Mucosa of descending colon (tissue), 3 donors: ENCODE measurements around the gene SLC4A4. TPM values are rescaled to one million over a fixed set of nuclear protein-coding genes. Genes with fewer than 3 reads are reported as not detected.

Experiments
- ATAC-seq: fragments of 200-7000 bp; cut with Tn5 transposase; one replicate; pipeline ENCODE4 v1.9.1; 2020; ENCODE audit warnings: mild to moderate bottlenecking, moderate library complexity
- DNase-seq, 3 donors: peaks; one replicate each; pipeline ENCODE4 v3.0.0-alpha.2; 2020
- H3K36me3 ChIP-seq: fragments of 200-600 bp; one replicate; pipeline ENCODE4 v1.8.0; 2021; ENCODE audit warnings: low read depth, mild to moderate bottlenecking
- H3K4me1 ChIP-seq: fragments of 200-600 bp; one replicate; pipeline ENCODE4 v1.8.0; 2021; ENCODE audit warnings: low read depth, mild to moderate bottlenecking
- H3K4me3 ChIP-seq: fragments of 200-600 bp; one replicate; pipeline ENCODE4 v1.8.0; 2021; ENCODE audit warnings: mild to moderate bottlenecking
- H3K9me3 ChIP-seq: fragments of 200-600 bp; one replicate; pipeline ENCODE4 v1.8.0; 2021; ENCODE audit warnings: mild to moderate bottlenecking
- intact Hi-C, 2 donors: fragments of 100-400 bp; cut with DNase I in 1 of 2; cut with micrococcal nuclease in 1 of 2; formaldehyde crosslinking; loops; one replicate each; pipeline versions ENCODE4 v1.11.0 to v1.11.1; 2022; cut with DNase I, micrococcal nuclease
- total RNA-seq, 3 donors: library from RNA; stranded (reverse); fragmentation: NEBNext Ultra II Directional in 2 of 3; extraction: Animal tissue kit (Norgen Biotek cat#: 25700) in 2 of 3; gene quantifications; one replicate each; pipeline versions ENCODE4 v1.2.1 to v1.2.4, GENCODE V29; 2021 to 2023
- TF ChIP-seq, protein P1 (sequence below): fragments of 200-600 bp; IDR thresholded peaks from one replicate; pipeline ENCODE4 v1.8.0; 2022; ENCODE audit warnings: antibody characterized with exemption, mild to moderate bottlenecking
- donor health status: DM: no; HTN: no; CAD: no; lungs with moderate emphysema.
- donor health status: DM: no; HTN: no; CAD: no.
- donor health status: DM: no; HTN: yes; CAD: no.

Gene SLC4A4
- total RNA-seq, 3 donors from 2014 or later, result 102 to 248 (median 165) TPM

GRCh38 chr4:71411981-71412380 is 73.2 kb downstream of the SLC4A4 start:
- ATAC-seq (no peak), DNase-seq (no peak)
- peaks cover 13% of the 10 kb centered on the region for H3K9me3 ChIP-seq
- TF ChIP-seq, protein P1, sequence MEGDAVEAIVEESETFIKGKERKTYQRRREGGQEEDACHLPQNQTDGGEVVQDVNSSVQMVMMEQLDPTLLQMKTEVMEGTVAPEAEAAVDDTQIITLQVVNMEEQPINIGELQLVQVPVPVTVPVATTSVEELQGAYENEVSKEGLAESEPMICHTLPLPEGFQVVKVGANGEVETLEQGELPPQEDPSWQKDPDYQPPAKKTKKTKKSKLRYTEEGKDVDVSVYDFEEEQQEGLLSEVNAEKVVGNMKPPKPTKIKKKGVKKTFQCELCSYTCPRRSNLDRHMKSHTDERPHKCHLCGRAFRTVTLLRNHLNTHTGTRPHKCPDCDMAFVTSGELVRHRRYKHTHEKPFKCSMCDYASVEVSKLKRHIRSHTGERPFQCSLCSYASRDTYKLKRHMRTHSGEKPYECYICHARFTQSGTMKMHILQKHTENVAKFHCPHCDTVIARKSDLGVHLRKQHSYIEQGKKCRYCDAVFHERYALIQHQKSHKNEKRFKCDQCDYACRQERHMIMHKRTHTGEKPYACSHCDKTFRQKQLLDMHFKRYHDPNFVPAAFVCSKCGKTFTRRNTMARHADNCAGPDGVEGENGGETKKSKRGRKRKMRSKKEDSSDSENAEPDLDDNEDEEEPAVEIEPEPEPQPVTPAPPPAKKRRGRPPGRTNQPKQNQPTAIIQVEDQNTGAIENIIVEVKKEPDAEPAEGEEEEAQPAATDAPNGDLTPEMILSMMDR, result no peak
- H3K4me3 ChIP-seq, result no peak overlapping the region
- intact Hi-C loops, result no loop called here
- peaks cover 5% of the 10 kb centered on the region for H3K4me1 ChIP-seq
- H3K36me3 ChIP-seq, result no peaks in the 10 kb centered on the region

GRCh38 chr4:71415491-71415890 is 76.7 kb downstream of the SLC4A4 start:
- TF ChIP-seq, protein P1, result no peak
- Histone ChIP-seq H3K36me3 (no peaks in the 10 kb centered on the region), H3K4me1 (peaks cover 5% of the 10 kb centered on the region), H3K4me3 (no peak overlapping the region), H3K9me3 (no peaks in the 10 kb centered on the region)
- no peak for ATAC-seq
- no peak for DNase-seq
- intact Hi-C loops, result no loop called here

- Histone ChIP-seq H3K9me3 (no peaks in the 10 kb centered on the region), H3K4me3 (no peak overlapping the region), H3K4me1 (peaks cover 5% of the 10 kb centered on the region), H3K36me3 (no peaks in the 10 kb centered on the region)
- DNase-seq, result no peak
- peak; percentile 90 for ATAC-seq
- intact Hi-C loops, result no loop called here
- TF ChIP-seq, protein P1, result no peak
These were observed 78.3 kb downstream of the SLC4A4 start for GRCh38 chr4:71417150-71417549.

DNA sequence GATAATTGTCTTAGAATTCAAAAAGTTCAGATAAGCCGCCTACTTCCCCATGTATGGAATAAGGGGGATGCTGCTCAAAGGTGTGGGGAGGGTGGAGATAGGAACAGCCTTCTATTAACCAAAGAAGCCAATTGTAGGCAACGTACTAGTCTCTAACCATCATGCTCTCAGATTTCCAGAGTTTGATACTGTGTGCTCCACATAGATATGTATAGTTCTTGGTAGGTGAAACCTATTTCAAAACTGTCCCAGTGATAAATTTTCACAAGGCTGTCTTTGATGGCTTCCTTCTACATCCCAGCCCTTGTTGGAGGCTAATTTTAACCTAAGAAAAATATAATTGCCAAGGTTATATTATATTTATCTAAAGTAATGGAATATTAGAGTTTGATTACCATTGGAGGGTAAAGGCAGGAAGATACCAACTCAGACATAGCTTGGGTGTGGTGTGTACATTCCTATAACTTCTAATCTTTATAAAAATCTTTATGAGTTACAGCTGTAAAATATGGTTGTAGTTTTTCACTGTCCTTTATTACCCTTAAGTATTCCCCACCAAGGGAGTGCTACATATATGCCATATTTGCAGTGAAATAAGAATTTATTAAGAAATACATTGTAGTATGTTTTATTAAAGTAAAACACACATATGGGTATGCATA is 87.7 kb downstream of the SLC4A4 start:
- no peaks in the 10 kb centered on the region for H3K36me3 ChIP-seq
- no peak overlapping the region for H3K4me3 ChIP-seq
- ATAC-seq, result peak; percentile 88
- TF ChIP-seq, protein P1, result no peak
- no peak for DNase-seq
- peaks cover 16% of the 10 kb centered on the region for H3K4me1 ChIP-seq
- intact Hi-C loops, result no loop called here
- no peaks in the 10 kb centered on the region for H3K9me3 ChIP-seq

- intact Hi-C loops, result no loop called here
- ATAC-seq (no peak), DNase-seq (no peak)
- Histone ChIP-seq H3K4me1 (peaks cover 16% of the 10 kb centered on the region), H3K4me3 (no peak overlapping the region), H3K9me3 (no peaks in the 10 kb centered on the region), H3K36me3 (no peaks in the 10 kb centered on the region)
- TF ChIP-seq, protein P1, result no peak
These were observed 90.3 kb downstream of the SLC4A4 start for GRCh38 chr4:71429106-71429505.

DNA sequence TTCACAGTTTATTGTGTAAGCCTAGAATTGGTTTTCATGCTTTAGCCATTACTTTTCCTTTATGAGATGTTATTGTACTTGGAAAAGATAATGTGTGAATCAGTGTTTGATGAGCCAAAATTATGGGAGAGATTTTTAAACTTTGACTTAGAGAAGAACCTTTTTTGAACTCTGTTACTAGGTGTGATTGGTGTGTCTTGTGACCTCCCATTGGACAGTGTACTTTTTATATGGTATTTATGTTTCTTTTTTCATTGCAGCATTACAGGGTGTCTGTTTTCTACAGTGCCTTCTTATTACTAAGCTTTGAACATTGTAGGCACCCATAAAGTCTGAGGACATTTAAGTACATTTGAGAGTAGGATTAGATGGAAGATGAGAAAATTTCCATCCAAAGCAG is 91.1 kb downstream of the SLC4A4 start:
- no peaks in the 10 kb centered on the region for H3K9me3 ChIP-seq
- no peak overlapping the region for H3K4me3 ChIP-seq
- intact Hi-C loops, result no loop called here
- DNase-seq, result no peak
- TF ChIP-seq, protein P1, result no peak
- H3K36me3 ChIP-seq, result no peaks in the 10 kb centered on the region
- peaks cover 16% of the 10 kb centered on the region for H3K4me1 ChIP-seq
- ATAC-seq, result peak; percentile 74
